Esophagus muscularis mucosa (tissue), 4 donors: Measurements from ENCODE around the gene TSSC4. TPM values are rescaled to one million over a fixed set of nuclear protein-coding genes. Genes with fewer than 3 reads are reported as not detected.

Source experiments
- DNase-seq: peaks from one replicate; pipeline ENCODE4 v3.0.0-alpha.2; 2017; ENCODE audit errors: extremely low spot score
- H3K27ac ChIP-seq, 4 donors: fragments of 200-600 bp; sonication (generic); replicated peaks in 1 of 4; 1 replicate in 3 of 4; 2 replicates in 1 of 4; pipeline ENCODE4 v1.5.1; 2016 to 2019; ENCODE audit warnings: mild to moderate bottlenecking in 1 of 4
- H3K27me3 ChIP-seq, 4 donors: fragments of 200-600 bp; sonication (generic); one replicate each; pipeline versions ENCODE4 v1.5.1 to v1.6.0; 2016 to 2019
- H3K36me3 ChIP-seq, 4 donors: fragments of 200-600 bp; sonication (generic); one replicate each; pipeline ENCODE4 v1.5.1; 2016 to 2019
- H3K4me1 ChIP-seq, 4 donors: fragments of 200-600 bp; sonication (generic); one replicate each; pipeline ENCODE4 v1.5.1; 2016 to 2019
- H3K4me3 ChIP-seq, 4 donors: fragments of 200-600 bp; sonication (generic); 1 replicate in 2 of 4; 2 replicates in 2 of 4; pipeline ENCODE4 v1.5.1; 2016 to 2019; ENCODE audit warnings: mild to moderate bottlenecking in 4 of 4, moderate library complexity in 1 of 4
- H3K9me3 ChIP-seq, 4 donors: fragments of 200-600 bp; sonication (generic); 1 replicate in 3 of 4; 2 replicates in 1 of 4; pipeline ENCODE4 v1.5.1; 2016 to 2019
- EP300 ChIP-seq: sonication (generic); formaldehyde crosslinking; IDR thresholded peaks from one replicate; pipeline ENCODE4 v1.6.1; 2017; ENCODE audit warnings: antibody characterized with exemption
- POLR2A ChIP-seq: fragments of 450-650 bp; IDR thresholded peaks from one replicate; pipeline ENCODE4 v1.6.1; 2017; ENCODE audit warnings: antibody characterized with exemption, moderate library complexity, mild to moderate bottlenecking, low read depth
- POLR2AphosphoS5 ChIP-seq, 2 donors: sonication (generic); formaldehyde crosslinking; IDR thresholded peaks; one replicate each; pipeline ENCODE4 v1.6.1; 2017; ENCODE audit warnings: antibody characterized with exemption in 2 of 2
- WGBS: methylation state at CpG from one replicate; pipeline ENCODE4 v1.1.5; 2018; 5-methylcytosine and 5-hydroxymethylcytosine counted together
- intact Hi-C: fragments of 100-400 bp; cut with DNase I; formaldehyde crosslinking; loops from one replicate; pipeline ENCODE4 v1.15.1; 2023
- total RNA-seq, 4 donors: library from RNA; depleted of rRNA; stranded (reverse); fragments of >200 nt; gene quantifications; one replicate each; pipeline versions ENCODE4 v1.1.0 to v1.2.1, GENCODE V29; 2016
- TF ChIP-seq, protein P1 (sequence below), 3 experiments: fragments of 200-600 bp in 2 of 3; fragments of 450-650 bp in 1 of 3; sonication (generic) in 2 of 3; IDR thresholded peaks; one replicate each; pipeline ENCODE4 v1.5.1; 2017 to 2019; ENCODE audit warnings: antibody characterized with exemption in 3 of 3, mild to moderate bottlenecking in 2 of 3, moderate library complexity in 1 of 3

Gene TSSC4
- total RNA-seq, 4 donors from 2014 or later: 46.9 to 76.9 (median 70.6) TPM

GRCh38 chr11:2436013-2436520, 35.5 kb downstream of the TSSC4 start:
- TF ChIP-seq, protein P1, sequence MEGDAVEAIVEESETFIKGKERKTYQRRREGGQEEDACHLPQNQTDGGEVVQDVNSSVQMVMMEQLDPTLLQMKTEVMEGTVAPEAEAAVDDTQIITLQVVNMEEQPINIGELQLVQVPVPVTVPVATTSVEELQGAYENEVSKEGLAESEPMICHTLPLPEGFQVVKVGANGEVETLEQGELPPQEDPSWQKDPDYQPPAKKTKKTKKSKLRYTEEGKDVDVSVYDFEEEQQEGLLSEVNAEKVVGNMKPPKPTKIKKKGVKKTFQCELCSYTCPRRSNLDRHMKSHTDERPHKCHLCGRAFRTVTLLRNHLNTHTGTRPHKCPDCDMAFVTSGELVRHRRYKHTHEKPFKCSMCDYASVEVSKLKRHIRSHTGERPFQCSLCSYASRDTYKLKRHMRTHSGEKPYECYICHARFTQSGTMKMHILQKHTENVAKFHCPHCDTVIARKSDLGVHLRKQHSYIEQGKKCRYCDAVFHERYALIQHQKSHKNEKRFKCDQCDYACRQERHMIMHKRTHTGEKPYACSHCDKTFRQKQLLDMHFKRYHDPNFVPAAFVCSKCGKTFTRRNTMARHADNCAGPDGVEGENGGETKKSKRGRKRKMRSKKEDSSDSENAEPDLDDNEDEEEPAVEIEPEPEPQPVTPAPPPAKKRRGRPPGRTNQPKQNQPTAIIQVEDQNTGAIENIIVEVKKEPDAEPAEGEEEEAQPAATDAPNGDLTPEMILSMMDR (IDR thresholded peaks at IDR 0.05): no peak
- TF ChIP-seq EP300 (no peak), POLR2AphosphoS5 (IDR thresholded peaks at IDR 0.05) (no peak), POLR2A (no peak)
- Histone ChIP-seq H3K4me1 (no peaks in the 10 kb centered on the region), H3K27ac (no peak overlapping the region), H3K9me3 (no peaks in the 10 kb centered on the region), H3K36me3 (no peaks in the 10 kb centered on the region), H3K4me3 (no peak overlapping the region), H3K27me3 (peaks cover 0 to 56% (median 0%) of the 10 kb centered on the region in 4 donors)
- 89% methylated on average over 6 of the region's 10 CpGs for WGBS
- intact Hi-C loops: no loop called here
- DNase-seq: no peak

DNA sequence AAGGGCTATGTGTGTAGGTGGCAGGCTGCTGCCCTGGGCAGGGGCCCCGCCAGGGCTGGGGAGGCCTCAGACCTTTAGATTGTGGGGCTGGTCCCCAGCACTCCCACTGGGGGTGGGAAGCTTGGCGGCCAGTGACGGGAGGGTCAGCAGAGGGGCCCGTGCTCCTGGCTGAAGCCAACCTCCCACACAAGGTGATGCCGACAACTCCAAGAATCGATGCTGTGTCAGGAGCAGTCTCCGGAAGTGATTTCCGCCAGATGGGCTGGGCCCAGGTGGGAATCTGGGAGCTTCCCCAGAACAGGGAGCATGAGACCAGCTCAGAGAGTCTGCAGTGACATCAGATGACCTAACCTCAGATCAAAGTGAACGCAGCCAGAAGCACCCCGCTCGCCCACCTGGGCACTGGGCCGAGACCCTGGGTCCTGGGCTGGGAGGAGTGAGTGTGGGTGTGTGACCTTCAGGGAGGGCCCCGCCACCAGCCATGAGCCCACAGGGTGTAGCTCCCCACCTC, 36.0 kb downstream of the TSSC4 start:
- TF ChIP-seq, protein P1 (IDR thresholded peaks at IDR 0.05): no peak
- TF ChIP-seq POLR2AphosphoS5 (IDR thresholded peaks at IDR 0.05) (no peak), POLR2A (no peak)
- H3K27me3 ChIP-seq: peaks cover 0 to 61% (median 0%) of the 10 kb centered on the region in 4 donors
- H3K9me3 ChIP-seq: no peaks in the 10 kb centered on the region
- no peaks in the 10 kb centered on the region for H3K4me1 ChIP-seq
- no peaks in the 10 kb centered on the region for H3K36me3 ChIP-seq
- H3K27ac ChIP-seq: no peak overlapping the region
- intact Hi-C loops: no loop called here
- DNase-seq: no peak
- H3K4me3 ChIP-seq: no peak overlapping the region
- WGBS: 78% methylated on average over 8 of the region's 13 CpGs

DNA sequence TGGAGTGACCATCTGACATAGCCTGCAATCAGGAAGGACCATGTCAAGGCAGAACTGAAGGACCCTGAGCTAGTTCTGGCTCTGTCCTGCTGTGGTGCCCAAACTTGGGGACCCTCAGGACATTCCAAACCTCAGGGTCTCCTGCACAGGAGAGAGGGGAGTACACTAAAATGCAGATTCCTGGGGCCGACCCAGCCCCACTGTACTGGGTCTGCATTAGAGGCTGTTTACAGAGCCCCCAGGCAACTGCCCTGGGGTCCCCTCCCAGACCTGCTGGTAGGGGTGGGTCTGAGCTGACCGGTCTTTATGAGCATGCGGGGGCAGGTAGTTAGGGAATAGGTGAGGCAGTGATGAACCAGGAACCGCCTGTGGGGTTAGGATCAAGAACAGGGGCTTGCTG, 37.0 kb downstream of the TSSC4 start:
- H3K4me1 ChIP-seq: no peaks in the 10 kb centered on the region
- whole genome bisulfite sequencing: 88% methylated on average over 4 of the region's 4 CpGs
- intact Hi-C loops: no loop called here
- TF ChIP-seq EP300 (no peak), POLR2AphosphoS5 (IDR thresholded peaks at IDR 0.05) (no peak), POLR2A (no peak)
- no peak overlapping the region for H3K27ac ChIP-seq
- no peaks in the 10 kb centered on the region for H3K36me3 ChIP-seq
- H3K4me3 ChIP-seq: no peak overlapping the region
- H3K9me3 ChIP-seq: peaks cover 0 to 1% (median 0%) of the 10 kb centered on the region in 4 donors
- DNase-seq: no peak
- H3K27me3 ChIP-seq: peaks cover 0 to 57% (median 0%) of the 10 kb centered on the region in 4 donors

GRCh38 chr11:2439820-2440219, 39.3 kb downstream of the TSSC4 start:
- TF ChIP-seq, protein P1 (IDR thresholded peaks at IDR 0.05): no peak
- TF ChIP-seq POLR2AphosphoS5 (IDR thresholded peaks at IDR 0.05) (no peak), POLR2A (no peak), EP300 (no peak)
- no peak overlapping the region for H3K4me3 ChIP-seq
- 85% methylated on average over 3 of the region's 3 CpGs for WGBS
- H3K27me3 ChIP-seq: peaks cover 0 to 74% (median 7%) of the 10 kb centered on the region in 4 donors
- H3K9me3 ChIP-seq: peaks cover 0 to 9% (median 0%) of the 10 kb centered on the region in 4 donors
- DNase-seq: no peak
- no peaks in the 10 kb centered on the region for H3K36me3 ChIP-seq
- intact Hi-C loops: no loop called here
- H3K4me1 ChIP-seq: peaks cover 3 to 10% (median 8%) of the 10 kb centered on the region in 4 donors
- H3K27ac ChIP-seq: no peak overlapping the region

- Histone ChIP-seq H3K27ac (no peak overlapping the region), H3K9me3 (peaks cover 0 to 9% (median 0%) of the 10 kb centered on the region in 4 donors), H3K4me1 (peaks cover 3 to 18% (median 14%) of the 10 kb centered on the region in 4 donors), H3K4me3 (no peak overlapping the region), H3K27me3 (peaks cover 0 to 78% (median 11%) of the 10 kb centered on the region in 4 donors), H3K36me3 (no peaks in the 10 kb centered on the region)
- DNase-seq: no peak
- no peak for TF ChIP-seq POLR2A
- TF ChIP-seq EP300: no peak
- TF ChIP-seq POLR2AphosphoS5 (IDR thresholded peaks at IDR 0.05): no peak
- TF ChIP-seq, protein P1 (IDR thresholded peaks at IDR 0.05): no peak
- 84% methylated on average over 7 of the region's 8 CpGs for WGBS
- intact Hi-C loops: no loop called here
Measured at GRCh38 chr11:2440646-2441045, 40.1 kb downstream of the TSSC4 start.
